8988T (cell line): ENCODE data around the gene GALNT1.

Experiments used
- DNase-seq: peaks from one replicate; pipeline ENCODE4 v3.0.0; 2011

Gene GALNT1

DNA sequence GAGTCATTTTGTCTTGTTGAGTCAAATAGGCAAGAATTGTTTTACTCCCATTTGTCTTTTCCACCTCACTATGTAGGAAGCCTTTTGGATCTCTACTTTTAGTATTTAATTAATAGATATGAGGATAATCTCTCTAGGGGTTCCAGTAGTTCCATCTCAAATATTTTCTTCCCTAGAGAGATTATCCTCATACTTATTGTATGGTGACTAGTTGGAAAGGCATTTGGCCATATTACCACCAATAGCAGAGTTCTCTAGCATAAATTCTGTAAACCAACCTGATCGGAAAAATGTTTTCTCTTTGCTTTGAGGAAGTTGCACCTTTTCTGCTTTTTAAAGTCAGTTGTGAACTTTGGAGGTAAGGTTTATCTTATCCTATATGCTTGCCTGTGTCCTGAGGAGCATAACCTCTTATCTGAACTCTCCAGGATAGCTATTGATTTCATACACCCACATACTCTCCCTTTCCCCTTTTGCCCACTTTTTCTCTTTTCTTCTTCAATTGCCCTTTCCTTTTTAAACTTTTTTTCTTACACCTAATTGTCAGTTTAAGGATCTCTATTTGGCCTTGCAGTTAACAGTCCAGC, 100.8 kb downstream of the GALNT1 start:
- DNase-seq = no peak

DNA sequence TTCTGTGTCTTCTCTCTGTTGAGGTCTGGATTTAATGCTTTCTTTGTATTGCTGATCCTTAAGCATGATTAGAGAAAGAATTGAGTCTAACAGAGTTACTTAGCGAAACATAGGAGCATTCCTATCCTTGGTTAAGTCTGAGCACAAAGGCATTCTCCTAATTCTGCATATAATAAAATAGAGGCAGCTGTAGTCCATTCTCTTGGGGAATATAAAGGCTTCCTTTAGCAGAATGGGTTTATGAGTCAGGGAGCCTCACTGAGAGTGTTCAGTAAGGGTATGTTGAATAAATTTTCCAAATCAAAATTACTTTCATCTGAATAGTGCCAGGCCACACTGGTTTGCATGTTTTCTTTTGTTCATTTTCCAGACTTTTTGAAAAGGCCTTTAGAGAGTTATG, 101.5 kb downstream of the GALNT1 start:
- no peak for DNase-seq

DNA sequence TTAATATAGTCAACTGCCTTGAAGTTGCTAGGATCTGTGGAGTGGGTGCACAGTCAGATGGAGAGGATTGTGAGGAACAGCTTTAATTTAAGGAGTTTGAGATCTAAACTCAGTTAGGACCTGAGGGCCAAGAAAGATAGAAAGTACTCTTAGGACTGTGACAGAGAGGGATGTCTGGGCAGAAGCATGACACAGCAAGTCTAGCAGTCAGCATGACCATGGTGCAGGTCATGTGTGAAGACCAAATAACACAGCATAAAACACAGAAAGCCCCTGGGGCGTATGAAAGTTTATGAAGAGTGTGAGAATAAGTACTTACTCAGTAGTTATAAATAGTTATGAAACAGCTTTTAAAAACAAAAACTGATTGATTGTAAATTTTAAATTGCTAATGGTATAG, 107.2 kb downstream of the GALNT1 start:
- DNase-seq = no peak

DNA sequence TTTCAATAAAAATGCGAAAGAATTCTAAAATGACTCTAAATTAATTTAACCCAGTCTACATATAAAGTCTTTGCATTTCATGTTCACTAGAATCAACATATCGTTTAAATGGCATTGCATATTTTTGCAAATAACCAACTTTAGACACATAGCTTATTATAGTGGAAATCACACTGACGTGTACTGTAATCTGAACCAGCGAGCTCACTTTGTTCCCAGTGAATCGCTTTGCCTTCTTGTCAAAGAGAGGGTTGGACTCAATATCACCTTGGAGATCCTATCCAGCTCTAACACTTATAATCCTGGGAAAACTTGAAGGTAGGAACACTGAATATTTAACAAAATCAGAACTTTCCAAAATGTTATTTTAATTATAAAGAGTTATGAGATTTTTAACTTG, 108.2 kb downstream of the GALNT1 start:
- no peak for DNase-seq

DNA sequence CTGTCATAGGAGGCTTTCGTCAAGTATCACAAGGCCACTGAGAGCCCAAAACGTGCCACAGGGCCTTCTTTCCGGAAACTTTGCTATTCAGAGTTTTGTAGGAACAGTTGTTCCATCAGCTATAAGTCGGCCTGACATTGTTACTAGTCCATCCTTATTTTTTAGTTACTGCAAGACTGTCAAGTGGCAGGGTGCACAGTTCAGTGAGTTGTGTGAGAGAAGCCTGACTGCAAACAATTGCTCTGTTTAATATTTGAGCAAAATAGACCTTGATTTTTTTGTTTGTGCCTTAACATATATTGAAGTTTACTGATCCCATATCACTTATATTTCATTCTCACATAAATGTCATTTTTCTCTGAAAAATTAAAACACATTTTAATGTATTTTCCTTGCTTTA, 110.1 kb downstream of the GALNT1 start:
- DNase-seq = no peak

DNA sequence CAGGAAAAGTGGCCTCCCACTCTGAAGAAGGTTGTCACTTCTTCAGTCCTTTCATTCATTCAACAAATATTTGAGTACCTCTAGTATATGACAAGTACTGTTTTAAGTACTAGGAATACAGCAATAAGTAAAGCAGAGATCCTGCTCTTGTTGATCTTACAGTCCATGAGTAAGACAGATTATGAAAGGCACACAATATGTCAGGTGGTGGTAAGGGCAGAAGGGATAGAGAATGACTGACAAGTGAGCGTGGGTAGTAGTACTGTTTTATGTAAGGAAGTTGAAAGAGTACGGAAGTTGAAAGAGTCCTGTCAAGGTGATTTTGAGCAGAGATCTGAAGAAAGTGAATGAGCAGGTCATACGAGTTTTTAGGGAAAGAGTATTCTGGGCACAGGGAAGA, 111.3 kb downstream of the GALNT1 start:
- no peak for DNase-seq

DNA sequence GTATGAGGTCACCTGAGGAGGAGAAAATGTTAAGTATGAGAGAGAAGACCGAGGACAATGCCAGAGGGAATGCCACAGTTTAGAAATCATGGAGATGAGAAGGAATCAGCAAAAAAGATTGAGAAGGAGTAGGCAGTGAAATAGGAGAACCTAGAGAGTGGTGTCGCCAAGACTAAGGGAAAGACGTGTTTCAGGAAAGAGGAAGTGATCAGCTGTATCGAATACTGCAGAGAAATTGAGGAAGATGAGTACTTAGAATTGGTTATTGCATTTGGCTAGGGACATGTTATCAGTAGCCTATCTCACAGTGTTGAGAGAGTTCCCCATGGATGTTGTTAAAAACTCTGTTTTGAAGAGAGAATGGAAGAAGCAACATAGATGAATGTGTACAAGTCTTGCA, 112.3 kb downstream of the GALNT1 start:
- DNase-seq = no peak

DNA sequence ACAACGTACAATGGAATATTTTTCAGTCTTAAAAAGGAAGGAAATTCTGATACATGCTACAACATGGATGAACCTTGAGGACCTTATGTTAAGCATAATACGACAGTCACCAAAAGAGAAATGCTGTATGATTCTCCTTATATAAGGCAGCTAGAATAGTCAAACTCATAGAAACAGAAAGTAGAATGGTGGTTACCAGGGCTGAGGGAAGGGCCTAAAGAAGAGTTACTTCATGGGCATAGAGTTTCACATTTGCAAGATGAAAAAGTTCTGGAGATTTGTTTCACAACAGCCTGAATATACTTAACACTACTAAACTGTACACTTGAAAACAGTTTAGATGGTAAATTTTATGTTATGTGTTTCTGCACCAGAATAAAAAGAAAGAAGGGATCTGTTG, 113.3 kb downstream of the GALNT1 start:
- DNase-seq = no peak

DNA sequence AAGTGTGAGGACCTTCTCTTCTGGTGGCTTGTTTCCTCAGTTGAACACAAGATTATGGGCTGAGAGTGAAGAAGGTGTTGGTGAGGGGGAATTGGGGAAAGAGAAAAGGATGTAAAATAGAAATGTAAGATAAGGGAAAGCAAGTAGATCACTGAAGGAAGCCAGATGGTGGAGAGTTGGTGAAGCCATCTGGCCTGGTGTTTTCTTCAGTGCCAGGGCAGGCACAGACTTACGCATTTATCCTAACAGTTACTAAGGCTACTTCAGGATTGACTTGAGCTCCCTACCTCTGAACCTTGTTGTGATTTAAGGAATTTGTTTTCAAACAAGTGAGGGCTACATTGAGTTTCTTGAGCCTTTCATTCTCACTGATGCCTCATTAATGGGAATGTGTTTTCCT, 113.8 kb downstream of the GALNT1 start:
- no peak for DNase-seq

DNA sequence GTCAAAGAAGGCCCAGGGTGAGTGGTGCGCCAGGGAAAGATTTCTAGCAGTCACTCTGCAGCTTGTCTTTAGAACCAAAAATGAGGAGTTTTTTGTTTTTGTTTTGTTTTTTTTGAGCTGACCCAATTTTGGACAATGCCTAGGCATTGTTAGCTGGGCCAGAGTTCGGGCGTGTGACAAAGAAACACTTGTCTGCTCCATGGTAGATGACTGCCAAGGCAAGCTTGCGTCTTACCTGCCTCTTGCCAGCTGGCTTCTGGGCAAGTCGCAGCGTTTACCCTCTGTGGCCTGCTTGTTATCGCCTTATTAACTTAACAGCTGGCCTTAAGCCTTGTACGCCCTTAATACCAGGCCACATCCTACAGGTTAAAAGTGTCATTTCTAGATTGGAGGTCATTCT, 114.3 kb downstream of the GALNT1 start:
- DNase-seq = no peak

DNA sequence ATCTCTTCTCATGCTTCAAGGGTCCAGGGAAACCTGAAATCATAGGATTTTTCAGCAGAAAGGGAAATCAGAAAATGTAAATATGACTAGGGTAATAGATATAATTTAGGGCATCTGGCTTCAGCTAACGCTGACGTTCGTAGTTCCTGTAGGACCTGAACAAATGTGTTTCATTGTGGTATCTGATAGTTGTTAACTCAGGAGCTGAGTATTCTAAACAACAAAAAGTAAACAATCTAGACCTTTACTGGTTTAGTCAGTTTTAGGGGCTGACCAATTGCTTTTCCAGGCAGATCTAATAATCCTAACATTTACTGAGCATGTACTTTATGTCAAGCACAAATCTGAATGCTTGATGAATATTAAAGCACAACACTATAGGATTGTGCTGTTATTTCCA, 114.8 kb downstream of the GALNT1 start:
- no peak for DNase-seq

DNA sequence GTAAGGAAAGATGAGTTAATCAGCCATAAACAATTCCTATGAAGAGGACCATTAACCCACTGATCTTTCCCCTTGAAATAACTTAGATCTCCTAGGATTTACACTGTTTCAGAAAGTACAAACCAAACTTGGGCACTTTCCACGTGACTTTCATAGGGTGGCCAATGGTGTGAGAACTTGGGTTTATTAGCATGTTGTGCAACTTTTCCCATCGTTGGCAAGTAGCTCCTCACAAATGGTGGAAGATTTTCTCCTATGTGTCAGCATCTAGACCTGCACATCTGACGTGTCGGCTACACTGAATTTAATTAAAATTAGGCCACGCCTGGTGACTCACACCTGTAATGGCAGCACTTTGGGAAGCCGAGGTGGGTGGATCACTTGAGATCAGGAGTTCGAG, 116.3 kb downstream of the GALNT1 start:
- DNase-seq = no peak

DNA sequence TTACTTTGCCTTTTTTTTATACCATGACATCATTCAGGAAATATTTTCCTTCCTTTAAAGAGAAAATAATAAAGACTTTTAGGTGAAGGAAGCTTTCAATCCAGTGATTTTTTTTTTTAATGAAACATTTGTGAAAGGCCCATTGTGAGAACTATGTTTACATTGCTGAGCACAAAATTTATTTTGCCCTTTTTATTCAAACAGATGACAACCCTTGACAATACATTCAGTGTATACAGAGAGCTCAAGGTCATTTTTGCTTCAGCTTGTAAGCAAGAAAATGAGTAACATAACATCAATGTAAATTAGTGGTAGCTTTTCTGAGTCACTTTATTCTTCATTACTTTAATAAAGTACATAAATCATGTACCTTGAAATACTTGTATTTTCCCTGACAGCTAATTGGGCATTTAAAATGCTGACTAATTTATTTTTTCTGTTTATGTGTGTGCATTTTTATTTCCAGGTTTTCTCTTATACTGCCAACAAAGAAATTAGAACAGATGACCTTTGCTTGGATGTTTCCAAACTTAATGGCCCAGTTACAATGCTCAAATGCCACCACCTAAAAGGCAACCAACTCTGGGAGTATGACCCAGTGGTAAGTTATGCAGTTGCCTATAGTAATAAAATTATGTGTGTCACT, 121.6 kb downstream of the GALNT1 start:
- DNase-seq = no peak

DNA sequence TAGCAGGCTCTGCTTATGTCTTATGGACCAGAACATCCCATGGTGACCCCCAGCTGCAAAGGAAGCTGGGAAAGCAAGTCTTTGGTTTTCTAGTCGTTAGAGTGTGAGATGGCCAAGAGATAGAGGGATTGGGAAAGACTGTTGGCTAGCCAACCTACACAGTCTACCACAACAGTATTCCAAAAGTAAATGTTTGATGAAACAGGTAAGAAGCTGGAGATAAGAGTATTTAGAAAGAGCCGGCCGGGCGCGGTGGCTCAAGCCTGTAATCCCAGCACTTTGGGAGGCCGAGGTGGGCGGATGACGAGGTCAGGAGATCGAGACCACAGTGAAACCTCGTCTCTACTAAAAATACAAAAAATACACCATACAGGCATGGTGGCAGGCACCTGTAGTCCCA, 124.4 kb downstream of the GALNT1 start:
- no peak for DNase-seq

DNA sequence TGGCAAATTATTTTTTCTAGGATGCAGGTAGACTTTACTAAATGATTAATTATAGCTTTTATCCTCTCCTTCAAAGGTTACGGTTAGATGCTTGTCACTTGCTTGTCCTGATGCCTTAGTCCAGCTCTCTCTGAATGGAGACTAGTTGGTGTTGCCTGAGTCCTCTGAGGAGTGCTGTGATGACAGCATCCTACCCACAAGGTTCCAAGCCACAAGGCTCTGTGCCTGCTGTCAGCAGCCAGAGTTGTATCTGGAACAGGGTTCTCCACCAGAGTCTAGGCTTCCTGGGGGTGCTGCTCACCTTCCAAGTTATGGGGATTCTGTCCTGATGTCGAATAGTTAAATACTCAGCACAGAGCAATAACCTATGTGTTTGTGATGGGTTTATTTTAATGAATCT, 125.7 kb downstream of the GALNT1 start:
- no peak for DNase-seq

DNA sequence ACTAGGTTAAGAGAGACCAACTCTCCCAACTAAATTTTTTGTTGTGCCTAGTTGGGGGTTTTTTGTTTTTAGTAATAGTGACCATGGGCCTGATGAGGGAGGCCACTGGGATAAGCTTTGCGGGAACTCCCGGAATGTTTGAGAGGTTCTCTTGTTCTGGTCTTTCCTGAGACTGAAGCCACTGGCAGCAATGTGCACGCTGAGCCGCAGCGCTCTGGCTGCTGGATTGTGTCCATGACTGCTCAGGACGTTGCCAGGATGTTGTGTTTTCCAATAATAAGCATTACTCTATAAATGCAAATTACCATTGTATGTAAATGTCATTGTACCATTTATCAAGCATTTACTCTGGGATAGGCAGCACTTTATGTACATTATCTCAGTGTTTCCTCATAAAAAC, 126.1 kb downstream of the GALNT1 start:
- no peak for DNase-seq

DNA sequence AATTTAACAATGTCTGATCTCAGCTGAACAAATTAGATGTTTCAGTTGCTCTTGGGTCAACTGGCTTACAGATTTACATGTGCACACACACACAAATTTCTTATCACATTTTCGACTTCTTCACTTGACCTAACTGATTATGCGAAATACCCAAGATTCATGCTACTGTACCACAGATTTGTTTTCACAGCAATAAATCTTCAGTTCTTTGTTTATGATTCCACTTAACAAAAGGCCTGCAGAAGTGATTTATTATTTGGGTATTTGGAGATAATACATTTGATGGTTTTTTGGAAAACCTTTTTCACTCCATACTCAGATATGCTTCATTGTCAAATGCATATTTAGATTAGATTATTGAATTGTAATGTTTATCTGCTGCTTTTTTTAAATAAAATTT, 129.0 kb downstream of the GALNT1 start:
- DNase-seq = no peak

DNA sequence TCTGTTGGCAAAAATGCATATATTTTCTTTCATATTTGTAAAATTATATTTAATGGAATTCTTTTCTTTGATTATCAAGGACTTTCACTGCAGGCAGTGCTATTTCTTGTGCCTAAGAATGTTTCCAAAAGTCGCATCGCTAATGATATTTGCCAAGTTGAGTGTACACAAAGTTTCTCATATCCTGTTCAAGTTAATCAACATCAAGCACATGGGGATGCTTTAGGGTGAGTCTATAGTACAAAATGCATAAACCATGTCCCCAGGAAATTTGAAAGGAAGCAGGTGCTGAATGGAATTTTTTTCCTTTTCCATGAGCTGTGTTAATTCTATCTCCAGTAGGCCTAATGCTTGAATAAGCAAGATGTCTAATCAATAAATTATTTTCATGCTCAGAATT, 129.7 kb downstream of the GALNT1 start:
- no peak for DNase-seq

DNA sequence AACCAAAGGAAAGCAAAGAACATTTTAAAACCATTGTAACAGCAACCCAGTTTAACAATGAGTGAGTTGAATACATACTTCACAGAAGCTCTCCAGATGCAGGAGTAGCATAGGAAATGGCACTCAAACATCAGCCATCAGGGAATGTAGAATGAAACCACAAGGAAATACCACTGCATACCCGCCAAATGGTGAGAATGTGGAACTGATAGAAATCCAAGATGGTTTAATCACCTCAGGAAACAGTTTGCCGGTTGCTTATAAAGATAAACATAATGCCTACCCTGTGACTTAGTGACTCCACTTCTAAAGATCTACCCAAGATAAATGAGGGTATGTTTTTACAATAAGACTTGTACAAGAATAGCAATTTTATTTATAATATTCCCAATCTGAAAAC, 132.0 kb downstream of the GALNT1 start:
- DNase-seq = no peak

DNA sequence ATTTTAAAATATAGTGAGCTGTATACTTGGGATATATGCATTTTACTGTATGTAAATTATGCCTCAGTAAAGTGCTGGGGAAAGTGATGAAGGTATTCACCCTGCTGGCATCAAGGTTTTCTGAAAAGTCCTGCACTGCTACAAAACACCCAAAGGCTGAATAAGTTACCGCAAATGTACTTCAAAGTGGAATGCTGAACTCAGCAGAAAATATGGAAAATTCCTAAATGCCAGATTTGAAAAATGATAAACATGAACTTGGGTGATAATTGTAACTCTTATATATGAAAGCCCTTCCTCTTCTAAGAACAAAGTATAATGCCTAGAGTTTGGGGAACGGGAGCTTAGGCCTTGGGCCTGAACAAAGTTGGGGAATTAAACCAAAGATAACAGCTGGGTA, 133.0 kb downstream of the GALNT1 start:
- DNase-seq = no peak

DNA sequence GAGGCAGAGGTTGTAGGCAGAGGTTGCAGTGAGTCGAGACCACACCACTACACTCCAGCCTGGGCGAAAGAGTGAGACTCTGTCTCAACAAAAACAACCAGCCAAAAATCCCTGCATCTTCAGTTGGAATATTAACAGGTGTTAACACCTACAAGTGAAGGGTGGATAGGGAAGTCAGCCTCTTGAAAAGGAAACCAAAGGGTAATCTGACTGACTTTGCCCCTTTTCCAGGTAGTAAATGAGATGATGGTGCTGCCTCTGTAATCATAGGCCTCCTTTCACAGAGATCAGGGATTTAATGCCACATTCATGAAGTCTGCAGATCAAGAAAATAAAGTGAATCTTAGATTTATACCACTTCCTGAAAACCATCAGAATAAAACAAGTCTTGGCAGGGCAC, 133.6 kb downstream of the GALNT1 start:
- no peak for DNase-seq

DNA sequence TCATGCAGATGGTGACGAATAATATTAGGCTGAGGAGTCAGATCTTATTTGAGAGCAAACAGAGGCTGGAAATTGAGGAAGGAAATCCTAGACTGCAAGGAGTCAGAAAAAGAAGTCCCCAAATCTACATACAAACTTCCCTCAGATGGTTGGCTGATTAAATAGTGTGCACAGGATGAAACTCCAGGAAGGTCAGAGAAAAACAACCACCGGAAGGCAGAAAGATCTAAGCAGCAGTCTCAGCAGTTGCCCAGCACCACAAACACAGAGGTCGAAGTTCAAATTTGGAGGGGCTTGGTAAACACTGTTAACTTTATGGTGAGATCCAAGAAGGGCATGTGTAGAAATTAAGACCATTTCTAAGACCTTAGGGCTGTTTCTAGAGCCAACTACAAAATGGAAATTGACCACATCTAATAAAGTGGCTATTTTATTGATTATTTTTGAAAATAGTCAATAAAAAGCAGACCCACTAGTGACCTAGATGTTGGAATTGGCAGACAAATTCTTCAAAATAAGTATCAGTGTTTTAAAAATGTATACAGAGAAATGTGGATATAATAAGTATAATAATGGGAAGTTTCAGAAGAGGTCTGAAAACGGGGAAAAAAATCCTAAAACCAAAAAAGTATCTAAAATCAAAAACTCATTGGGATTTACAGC, 134.8 kb downstream of the GALNT1 start:
- DNase-seq = no peak

DNA sequence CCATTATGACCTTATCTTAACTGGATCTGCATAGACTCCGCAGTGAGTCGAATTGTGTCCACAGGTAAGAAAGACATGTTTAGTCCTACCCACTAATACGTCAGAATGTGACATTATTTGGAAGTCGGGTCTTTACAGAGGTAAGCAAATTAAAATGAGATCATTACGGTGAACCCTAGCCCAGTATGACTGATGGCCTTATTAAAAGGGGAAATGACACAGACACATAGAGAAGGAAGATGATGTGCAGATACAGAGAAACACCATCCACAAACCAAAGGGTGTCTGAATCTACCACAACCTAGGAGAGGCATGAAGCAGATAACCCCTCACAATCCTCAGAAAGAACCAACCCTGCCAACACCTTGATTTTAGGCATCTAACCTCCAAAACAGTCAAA, 135.6 kb downstream of the GALNT1 start:
- no peak for DNase-seq

DNA sequence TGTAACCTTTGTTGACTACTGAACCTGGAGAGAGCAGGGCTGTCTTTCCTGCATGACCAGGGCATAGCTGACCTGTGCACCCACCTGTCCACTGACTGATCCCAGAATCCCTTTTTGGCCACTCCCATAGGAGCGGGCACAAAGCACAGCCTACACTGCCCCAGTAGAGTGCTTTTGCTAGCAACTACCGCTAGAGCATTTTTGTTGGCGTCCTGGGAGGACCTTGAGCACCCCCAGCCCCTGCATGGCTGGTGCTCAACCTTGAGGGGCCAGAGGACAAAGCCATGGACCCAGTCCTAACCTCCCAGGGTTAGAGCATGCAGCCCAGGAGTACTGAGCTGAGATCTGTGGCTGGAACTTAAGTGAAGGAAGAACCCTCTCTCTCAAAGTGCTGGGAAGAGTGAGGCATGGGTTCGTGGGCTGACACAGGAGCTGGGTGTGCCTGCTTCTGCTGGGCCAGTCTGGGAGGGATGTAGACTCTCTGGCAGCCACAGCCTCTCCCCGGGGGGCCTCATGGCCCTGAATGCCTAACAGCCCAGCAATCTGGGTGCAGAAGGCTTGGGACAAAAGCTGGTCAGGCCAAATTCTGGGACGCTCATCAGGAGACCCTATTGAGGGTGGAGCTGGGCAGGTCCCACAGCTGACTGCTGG, 140.0 kb downstream of the GALNT1 start:
- no peak for DNase-seq
